Limb (tissue), 2 donors: Measurements from ENCODE around the gene CMTM7.
"Not testable (repeated sequence)": the region's sequence is repeated elsewhere in the genome, so short reads cannot be mapped to it uniquely, and the experiment has no call there.

ENCODE experiments used
- DNase-seq, 2 donors: peaks; one replicate each; pipeline ENCODE4 v3.0.0-alpha.2; 2016; ENCODE audit errors: extremely low spot score in 2 of 2

Gene CMTM7

DNA sequence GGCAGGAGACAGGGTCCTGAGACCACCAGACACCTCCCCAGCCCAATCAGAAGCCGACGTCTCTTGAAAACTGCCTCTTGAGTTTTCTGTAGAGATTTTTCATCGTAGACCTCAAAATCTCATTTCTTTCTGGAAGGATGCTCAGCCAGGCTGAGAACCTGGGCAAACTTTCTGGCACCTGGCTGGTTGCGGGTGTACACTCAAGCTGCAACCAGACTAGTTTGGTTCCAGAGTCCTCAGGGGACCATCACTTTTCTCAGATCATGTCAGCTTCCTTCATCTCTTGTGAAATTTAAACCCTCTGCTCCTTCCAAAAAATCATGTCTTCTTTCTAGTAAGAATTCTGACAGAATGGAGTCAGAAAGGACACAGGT lies 45.1 kb downstream of the CMTM7 start:
- no peak for DNase-seq

DNA sequence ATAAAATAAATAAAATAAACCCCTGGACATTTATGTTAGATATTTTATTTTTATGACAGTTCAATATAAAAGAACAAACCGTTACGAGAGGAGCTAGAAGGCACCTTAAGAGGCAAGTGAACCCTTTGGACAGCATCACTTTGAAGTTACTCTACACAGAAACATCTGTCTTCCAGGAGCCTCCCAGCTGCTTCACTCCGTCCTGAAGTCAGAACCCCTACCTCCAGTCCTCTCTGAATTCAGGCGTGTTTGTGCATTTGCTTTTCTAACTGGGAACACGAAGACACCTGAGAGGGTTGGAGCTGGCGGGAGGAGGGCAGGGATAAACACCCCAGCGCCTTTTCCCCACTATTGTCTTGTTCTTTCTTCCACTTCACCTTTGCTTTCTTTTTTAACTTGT lies 46.2 kb downstream of the CMTM7 start:
- DNase-seq, result no peak

DNA sequence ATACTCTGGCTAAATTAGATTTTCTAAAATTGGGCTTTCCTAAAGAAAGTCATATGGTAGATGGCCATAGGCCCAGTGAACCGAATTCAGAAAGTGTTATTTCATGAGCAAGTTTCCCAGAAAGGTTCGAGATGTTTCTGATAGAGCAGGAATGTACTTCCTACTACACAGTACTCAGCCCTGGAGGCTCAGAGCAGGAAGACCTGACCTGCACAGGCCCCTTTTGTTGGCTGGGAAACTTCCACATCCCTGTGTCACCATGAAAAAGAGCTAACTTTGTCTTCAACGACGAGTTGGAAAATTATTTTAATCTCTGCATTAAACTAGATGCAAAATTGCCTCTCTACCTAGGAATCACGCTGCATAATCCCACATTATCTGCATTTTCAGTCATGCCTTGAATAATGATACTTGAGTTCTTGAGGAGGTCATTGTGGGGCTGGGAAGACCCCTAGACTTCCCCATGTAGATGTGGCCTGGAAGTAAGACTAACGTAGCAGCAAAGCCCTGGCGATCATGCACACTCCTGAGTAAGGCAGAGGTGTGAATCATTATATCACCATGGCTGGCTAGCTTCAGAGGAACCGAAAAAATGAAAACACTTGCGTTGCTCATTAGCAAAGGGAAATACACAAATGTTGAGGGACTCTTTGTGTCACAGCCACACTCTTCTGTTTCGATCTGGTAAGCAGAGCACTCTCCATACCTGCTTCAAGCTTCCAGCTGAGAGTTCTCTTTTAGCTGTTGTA lies 47.1 kb downstream of the CMTM7 start:
- no peak for DNase-seq

DNA sequence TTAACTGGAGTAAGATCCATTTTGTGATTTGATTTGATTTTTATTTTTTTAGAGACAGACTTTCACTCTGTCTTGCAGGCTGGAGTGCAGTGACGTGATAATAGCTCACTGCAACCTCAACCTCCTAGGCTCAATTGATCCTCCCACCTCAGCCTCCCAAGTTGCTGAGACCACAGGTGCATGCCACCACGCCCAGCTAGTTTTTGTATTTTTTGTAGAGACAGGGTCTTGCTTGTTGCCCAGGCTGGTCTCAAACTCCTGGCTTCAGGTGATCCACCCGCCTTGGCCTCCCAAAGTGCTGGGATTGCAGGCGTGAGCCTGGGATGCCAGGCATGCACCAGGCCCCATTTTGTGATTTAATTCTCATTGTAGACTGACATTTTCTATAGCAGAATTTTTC lies 47.8 kb downstream of the CMTM7 start:
- DNase-seq, result not testable (repeated sequence)

DNA sequence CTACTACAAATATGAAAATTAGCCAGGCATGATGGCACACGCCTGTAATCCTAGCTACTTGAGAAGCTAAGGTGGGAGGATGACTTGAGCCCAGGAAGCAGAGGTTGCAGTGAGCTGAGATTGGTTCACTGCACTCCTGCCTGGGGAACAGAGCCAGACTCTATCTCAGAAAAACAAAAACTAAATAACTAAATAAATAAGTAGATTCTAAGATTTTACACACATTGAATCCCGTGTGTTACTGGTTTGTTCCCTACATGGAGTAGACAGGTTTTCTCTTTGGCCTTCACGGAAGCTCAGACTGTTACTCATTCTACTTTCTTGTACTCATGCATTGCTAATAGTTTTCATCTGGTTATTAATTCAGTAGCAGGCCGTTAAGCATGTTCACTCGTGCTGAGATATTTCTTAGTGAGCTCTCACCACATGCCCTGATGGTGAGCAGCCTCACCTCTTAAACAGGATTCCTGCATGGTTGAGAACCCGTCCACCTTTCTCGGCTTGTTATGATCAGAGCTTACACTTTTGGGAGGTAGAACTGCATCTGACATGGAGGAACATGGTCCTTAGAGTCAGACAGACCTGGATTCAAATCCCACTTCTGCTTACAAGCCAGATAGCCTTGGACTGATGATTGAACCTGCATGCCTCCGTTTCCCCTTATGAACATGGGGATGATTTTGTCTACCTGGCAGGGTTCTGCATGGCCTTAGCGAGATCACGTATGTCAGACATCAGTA lies 49.1 kb downstream of the CMTM7 start:
- no peak for DNase-seq

DNA sequence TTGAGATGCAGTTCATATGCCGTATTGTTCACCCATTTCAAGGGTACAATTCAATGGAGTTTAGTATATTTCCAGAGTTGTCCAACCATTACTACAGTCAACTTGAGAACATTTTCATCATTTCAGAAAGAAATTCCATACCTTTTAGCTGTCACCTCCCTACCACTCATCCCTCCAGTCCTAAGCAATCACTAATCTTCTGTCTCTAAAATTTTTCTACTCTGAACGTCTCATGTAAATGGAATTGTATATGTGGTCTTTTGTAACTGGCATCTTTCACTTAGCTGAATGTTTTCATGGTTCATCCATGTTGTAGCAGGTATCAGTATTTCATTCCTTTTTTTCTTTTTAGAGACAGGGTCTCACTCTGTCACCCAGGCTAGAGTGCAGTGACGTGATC lies 51.1 kb downstream of the CMTM7 start:
- no peak for DNase-seq

DNA sequence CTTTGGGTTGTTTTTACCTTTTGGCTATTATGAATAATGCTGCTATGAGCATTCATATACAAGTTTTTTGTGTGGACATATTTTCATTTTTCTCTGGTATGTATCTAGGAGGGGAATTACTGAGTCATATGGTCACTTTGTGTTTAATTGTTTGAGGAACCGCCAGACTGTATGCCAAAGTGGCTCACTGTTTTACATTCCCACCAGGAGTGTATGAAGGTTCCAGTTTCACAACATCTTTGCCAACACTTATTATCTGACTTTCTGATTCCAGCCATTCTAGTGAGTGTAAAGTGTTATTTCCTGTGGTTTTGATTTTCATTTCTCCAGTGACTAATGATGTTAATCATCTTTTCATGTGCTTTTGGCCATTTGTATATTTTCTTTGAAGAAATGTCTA lies 51.8 kb downstream of the CMTM7 start:
- no peak for DNase-seq

DNA sequence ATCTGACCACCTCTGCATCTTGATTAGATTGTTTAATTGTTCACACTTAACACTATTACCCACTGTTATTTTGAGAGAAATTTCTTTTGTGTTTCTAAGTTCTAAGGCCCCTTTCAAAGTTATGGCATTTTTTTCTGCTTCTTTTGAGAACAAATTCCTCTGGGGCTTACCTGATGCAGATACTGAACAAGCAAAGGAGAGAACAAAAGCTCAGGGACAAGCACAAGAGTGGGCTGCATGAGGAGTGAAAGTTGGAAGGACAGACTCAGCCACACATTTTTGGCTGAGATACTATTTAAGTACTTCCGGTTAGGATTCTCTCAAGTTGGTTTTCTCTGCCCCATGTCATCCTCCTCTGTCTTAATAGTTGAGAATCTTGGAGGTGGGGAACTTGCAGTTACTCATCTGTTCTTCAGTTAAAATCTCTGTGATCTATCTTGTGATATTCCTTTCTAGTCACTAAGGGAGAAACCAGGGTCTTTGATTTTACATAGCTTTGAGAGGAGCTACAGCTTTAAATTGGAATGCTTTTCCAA lies 56.3 kb downstream of the CMTM7 start:
- DNase-seq, result no peak

DNA sequence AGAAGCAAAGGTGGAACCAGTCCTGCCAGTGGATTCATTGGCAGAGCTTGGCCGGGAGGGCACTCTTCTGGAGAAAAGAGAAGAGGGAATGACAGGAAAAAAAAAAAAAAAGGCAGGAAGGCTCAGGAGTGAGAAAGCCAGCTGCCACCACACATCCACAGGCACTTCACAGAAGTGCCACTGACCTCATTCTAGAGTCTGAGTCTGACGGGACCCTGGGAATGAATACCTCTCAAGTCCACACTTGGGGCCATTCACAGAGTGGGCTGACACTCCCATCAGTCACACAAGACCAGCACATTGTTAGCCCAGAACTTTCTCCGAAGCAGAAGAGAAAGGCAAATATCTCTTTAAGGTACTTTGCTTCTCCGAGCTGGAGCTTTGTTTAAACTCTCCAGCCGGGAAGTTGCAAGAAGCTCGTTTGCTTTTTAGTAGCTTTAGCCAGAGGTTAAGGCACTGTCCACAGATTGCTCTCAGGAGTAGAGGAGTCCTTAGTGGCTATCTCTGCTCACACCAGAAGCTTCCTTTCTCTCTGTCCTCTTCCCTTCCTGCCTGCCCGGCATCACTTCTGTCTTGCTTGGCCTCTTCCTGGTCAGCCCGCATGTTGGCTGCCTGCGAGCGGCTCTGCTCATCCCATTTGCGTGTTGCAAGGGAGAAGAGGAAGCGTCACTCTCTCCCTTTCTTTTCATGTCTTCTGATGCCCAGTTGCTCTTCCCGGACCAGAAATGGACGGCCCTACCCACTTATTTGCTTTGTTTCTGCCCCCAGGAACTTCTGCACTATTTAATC lies 57.2 kb downstream of the CMTM7 start:
- no peak for DNase-seq

DNA sequence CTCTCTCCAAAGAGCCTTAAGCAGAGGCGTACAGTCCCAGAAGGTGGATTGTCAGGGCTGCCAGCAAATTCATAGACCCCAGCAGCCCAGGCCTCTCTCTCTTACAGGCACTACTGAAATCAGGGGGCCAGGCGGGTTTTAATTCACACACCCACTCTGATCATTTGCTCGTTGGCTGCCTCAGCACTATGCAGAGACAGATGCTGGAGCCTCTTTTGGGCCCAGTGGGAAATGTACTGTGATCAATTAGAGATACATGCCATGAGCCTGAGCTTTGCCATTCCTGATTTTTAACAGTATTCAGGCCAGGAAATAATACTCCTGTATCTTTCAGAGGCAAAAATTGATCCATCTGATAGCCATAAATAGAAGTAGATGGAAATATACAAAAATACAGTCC lies 58.0 kb downstream of the CMTM7 start:
- no peak for DNase-seq

DNA sequence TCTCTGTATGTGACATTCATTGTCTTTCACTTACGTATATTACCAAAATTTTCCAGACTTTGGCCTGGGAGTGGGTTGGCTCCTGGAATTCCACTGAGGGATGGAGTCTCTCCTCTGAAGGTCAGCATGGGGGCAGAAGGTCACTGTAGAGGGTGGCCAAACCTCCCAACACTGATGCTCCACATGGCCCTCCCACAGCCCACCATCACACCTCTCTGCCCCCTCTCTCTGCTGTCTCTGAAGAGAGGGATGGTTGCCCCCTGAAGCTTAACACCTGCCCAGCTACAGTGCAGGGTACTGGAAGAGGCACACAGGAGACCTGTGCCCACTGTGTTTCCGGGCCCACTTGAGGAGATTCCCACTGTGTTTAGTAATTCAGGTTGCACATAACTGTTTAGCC lies 58.8 kb downstream of the CMTM7 start:
- no peak for DNase-seq

DNA sequence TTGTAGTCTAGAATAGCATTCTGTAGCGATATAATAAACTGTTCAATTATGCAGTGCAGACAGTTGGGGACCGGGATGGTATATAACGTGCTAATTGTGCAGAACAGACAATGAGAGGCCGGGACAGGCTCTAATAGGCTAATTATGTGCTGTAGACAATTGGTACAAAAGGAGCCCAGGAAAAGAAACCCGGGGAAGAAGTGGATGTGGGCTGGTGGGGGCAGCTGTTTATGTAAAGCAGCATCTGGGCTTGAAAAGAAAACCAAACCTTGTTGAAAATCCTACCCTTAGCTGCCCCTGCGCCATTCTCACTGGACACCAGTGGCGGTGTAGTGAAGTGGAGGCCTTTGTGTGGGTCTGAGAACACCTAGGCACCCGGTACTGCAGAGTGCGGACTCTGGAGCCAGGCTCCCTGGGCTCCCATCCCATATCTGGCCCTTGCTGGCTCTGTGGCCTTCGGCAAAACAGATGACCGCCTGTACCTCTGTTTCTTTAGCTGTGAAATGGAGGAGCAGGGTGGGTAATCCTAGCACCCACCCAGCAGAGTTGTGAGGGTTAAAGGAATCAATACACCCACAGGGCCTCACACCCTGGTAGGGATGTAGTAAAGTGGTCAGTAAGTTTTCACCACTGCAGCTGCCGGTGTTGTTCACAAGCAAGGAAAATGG lies 59.5 kb downstream of the CMTM7 start:
- DNase-seq, result no peak

DNA sequence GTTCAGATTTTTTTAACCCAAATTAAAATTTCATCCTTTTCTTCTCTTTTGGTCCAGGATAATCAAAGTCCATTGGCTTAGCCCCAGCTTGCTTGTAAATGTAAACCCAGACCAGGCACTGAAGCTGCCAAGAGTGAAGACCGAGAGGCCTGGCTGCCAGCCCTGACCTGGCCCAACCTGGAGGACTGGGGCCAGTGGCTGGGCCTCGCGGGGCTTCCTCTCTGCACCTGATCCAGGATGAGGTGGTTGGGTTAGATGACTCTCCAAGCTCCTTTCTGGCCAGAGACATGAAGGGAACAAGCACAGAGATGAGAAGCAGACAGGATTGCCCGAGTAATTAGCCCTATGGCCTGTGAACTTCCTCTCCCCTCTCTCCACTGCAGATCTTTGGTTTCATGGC lies 60.4 kb downstream of the CMTM7 start:
- no peak for DNase-seq

DNA sequence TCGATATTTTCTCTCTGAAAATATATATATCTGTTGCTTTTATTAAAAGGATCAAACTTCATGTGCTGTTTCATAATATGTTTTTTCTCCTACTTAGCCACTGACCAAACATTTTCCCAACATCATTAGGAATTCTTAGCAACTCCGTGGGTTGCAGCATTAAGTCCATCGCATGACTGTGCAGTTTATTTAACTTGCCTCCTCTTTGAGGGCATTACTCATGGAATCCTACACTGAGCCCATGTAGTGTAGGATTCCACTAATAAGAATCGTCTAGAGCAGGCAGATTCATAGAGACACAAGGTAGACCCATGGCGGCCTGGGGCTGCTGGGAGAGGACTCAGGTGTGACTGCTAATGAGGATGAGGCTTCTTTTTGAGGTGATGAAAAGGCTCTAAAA lies 61.7 kb downstream of the CMTM7 start:
- DNase-seq, result no peak

DNA sequence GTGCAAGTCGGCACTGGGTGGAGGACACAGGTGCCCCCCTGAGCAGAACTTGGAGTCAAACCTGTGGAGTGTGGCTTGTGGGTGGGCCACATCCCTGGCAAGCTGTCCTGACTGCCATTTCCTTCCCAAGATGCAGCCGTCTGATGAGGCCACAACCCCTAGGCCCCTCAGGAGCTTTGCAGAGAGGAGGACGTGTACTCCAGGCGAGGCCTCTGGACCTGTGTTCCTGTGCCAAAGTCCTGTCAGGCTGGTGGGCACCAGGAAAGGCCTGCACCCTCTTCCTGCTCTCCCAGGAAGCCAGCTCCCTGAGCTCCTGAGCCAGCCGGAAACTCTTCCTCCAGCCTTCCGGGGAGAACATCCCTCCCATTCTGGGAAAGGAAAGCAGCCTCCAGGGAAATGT lies 62.5 kb downstream of the CMTM7 start:
- DNase-seq, result no peak

DNA sequence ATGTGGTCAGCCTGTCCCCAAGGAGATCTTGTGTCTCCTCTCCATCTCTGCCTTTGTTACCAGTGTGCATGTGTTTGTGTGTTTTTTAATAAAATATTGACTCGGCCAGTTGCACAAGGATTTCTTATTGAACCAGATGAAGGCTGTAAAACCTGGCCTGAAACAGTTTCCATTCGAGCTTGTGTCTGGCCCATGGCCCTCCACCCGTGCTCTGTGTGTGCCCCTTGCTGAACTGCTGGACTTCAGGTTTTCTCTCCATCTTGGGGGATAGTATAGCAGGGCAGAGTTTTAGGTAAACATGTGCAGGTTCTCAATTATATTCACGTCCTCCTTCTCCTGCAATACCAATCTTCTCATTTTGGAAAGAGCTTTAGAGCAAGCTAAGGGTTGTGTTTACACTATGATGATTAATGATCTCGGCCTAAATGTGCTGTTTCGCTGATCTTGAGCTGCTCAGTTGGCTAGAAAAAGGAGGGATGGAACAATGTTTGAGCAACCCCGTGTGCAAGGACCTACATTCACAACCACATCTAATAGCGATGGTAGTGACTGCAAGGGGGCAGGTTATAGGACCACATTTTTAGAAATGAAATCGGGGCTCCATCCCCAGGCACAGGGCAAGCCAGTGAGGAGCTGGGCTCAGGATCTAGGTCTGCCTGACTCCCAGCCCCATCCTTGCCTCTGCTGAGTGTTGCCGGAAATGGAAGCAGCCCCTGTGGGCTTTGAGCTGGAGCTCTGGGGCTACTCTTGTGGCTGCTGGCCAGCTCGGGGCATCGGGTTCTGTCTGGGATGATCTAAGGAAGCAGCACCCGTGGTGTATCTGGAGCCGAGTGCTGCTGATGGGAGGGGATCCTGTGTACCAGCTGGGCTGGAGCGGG lies 63.3 kb downstream of the CMTM7 start:
- DNase-seq, result no peak

DNA sequence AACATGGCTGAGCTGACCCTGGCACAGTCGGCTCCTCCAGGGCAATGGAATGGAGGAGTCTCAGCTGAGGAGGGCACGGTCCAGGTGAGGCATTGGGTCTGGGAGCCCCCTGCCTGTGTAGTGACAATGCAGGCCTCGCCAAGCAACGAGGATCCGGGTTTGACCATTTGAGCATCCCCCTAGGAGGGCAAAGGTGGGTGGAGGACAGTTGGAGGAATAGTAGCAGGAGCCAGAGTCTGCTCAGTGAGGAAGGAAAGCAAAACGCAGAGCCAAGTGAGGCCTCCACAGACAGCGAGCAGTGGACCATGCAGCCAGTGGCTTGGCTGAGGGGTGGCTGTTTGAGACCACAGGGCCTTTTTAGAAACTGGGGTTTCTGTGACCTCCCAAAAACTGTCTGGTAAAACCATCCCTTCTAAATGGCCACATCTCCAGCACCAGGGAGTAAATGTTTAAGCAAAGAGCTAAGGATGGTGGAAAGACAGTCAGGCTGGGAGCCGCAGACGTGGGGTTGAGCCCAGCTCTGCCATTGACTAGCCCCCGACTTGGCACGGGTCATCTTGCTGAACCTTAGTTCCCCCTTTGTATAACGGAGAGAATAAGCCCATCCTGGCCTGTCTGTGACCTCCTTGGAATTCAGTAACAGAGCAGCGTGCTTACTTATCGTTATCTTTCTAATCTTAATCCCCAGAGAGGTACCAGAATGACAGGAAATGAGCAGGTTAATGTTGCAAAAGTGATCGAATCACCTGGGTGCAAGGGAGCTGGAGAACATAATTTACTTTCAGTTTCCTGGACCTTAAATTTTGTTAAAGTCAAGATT lies 64.2 kb downstream of the CMTM7 start:
- DNase-seq, result no peak

DNA sequence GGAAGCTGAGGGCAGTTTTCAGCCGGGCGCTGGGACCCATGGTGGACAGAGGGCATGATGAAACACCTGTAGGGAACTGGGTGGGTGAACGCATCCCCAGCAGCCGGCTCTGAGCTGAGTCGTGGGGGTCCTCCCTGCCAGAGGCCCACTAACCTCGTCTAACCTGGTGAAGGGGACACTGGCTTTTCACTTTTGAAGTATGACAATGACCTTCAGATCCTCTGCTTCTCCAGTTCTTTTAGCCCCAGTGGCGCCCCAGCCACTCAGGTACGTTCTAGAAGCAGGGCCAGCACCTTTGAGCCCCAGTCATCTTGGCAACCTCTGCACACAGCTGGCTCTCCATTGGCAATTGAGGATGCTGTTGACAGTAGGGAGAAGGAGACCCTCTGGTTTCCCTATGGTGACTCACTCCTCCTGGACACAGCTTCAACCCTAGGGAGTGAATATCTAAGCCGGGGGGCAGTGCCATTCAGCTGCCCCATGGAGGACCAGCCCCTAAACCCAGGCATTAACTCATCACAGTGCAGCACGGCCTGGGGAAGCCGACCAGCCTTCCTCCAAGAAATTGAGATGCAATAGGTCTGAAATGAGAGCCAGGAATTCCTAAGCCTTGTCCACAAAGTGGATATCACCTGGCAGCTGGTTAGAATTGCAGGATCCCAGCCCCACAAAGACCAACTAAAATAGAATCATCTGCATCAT lies 64.9 kb downstream of the CMTM7 start:
- DNase-seq, result no peak

DNA sequence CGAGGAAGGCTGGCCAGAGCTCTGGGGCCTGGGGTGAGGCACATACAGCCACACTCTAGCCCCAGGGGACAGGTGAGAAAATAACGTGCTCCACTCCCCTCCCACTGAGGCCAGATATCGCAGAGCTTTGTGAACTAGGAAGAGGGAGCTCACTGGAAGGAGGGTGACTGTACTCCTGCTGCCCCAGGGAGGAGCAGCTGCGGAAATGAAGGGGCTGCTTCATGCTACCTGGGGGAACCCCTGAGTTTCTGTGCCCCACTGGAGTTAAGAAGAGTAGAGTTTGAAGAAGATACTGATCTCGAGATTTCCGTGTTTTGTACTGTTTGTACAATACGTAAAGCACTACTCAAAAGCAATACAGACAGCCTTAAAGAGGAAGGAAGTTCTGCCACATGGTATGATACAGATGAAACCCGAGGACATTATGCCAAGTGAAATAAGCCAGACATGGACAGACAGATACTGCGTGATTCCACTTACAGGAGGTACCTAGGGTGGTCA lies 66.4 kb downstream of the CMTM7 start:
- DNase-seq, result no peak
